ENCODE data around the gene SNX20. TPM values are rescaled to one million over a fixed set of nuclear protein-coding genes. Genes with fewer than 3 reads are reported as not detected.

SNX20 gene
- total and polyA plus RNA-seq, 2 donors (not counting 3 experiments of a cell fraction or from before 2014, with no cell fraction given), result not detected

GRCh38 chr16:50673496-50674275 is 7.4 kb downstream of the SNX20 start:
- H4K20me1 ChIP-seq (replicated peaks; ENCODE audit: control insufficient read depth, extremely low read depth, insufficient read depth, low read length), result no peaks in the 10 kb centered on the region
- TF ChIP-seq JUN (IDR thresholded peaks at IDR 0.05; ENCODE audit: borderline replicate concordance, insufficient read depth, insufficient read length, low read depth) (no peak), FOS (IDR thresholded peaks at IDR 0.05; ENCODE audit: borderline replicate concordance, insufficient read depth, low read length) (no peak)
- intact Hi-C loops (cut with micrococcal nuclease), result no loop called here
- dilution Hi-C loops (cut with MboI; ENCODE audit: extremely low pct_ligation_motif_present, low sequenced_read_pairs), result no loop called here
- H3K9me1 ChIP-seq (replicated peaks; ENCODE audit: control insufficient read depth, extremely low read depth, insufficient read depth, low read length), result no peaks in the 10 kb centered on the region
- H3K79me2 ChIP-seq (ENCODE audit: control insufficient read depth, insufficient read depth, low read length), result no peaks in the 10 kb centered on the region
- H3K36me3 ChIP-seq (ENCODE audit: control insufficient read depth in 2 of 2, extremely low read depth in 1 of 2, insufficient read depth in 2 of 2, low read length in 2 of 2), result no peaks in the 10 kb centered on the region
- CTCF ChIA-PET, result interaction anchor here (1.1 to 10.9 kb wide), 4 partner anchors 8 to 648 kb away, joined by 3 to 179 read pairs (median 14); partner anchors contain the start of gene CNEP1R1
- H3K9ac ChIP-seq (replicated peaks; ENCODE audit: extremely low read depth, insufficient read depth, low read length), result no peak overlapping the region
- H3K9me3 ChIP-seq (replicated peaks; ENCODE audit: control insufficient read depth, insufficient read depth, low read length), result peaks cover 3% of the 10 kb centered on the region
- H3K4me1 ChIP-seq (ENCODE audit: control insufficient read depth, extremely low read depth, insufficient read depth, low read length), result no peaks in the 10 kb centered on the region
- POLR2A ChIA-PET, result no interaction called here
- no peak for FAIRE-seq
- no peaks in the 10 kb centered on the region for H3K27me3 ChIP-seq (ENCODE audit: control insufficient read depth in 2 of 2, insufficient read depth in 2 of 2, low read length in 2 of 2)
- DNase-seq (ENCODE audit: low read depth, low spot score), result no peak
- H3K4me3 ChIP-seq (replicated peaks in 1 of 3; ENCODE audit: insufficient read depth in 1 of 3, low read depth in 1 of 3, low read length in 3 of 3), result no peak overlapping the region
- no peak overlapping the region for H3K4me2 ChIP-seq (ENCODE audit: insufficient read depth, low read length)
- no peak overlapping the region for H3K27ac ChIP-seq (ENCODE audit: insufficient read depth, low read depth, low read length)
- H2AFZ ChIP-seq (ENCODE audit: low read depth, low read length), result no peak overlapping the region
- no TSS peak for BruUV-seq (replicated peaks)

- Histone ChIP-seq H2AFZ (ENCODE audit: low read depth, low read length) (no peak overlapping the region), H3K79me2 (ENCODE audit: control insufficient read depth, insufficient read depth, low read length) (no peaks in the 10 kb centered on the region), H3K4me2 (ENCODE audit: insufficient read depth, low read length) (no peak overlapping the region), H4K20me1 (replicated peaks; ENCODE audit: control insufficient read depth, extremely low read depth, insufficient read depth, low read length) (no peaks in the 10 kb centered on the region), H3K36me3 (ENCODE audit: control insufficient read depth in 2 of 2, extremely low read depth in 1 of 2, insufficient read depth in 2 of 2, low read length in 2 of 2) (no peaks in the 10 kb centered on the region), H3K9ac (replicated peaks; ENCODE audit: extremely low read depth, insufficient read depth, low read length) (no peak overlapping the region), H3K27ac (ENCODE audit: insufficient read depth, low read depth, low read length) (no peak overlapping the region), H3K4me3 (replicated peaks in 1 of 3; ENCODE audit: insufficient read depth in 1 of 3, low read depth in 1 of 3, low read length in 3 of 3) (no peak overlapping the region), H3K27me3 (ENCODE audit: control insufficient read depth in 2 of 2, insufficient read depth in 2 of 2, low read length in 2 of 2) (no peaks in the 10 kb centered on the region), H3K9me1 (replicated peaks; ENCODE audit: control insufficient read depth, extremely low read depth, insufficient read depth, low read length) (no peaks in the 10 kb centered on the region), H3K4me1 (ENCODE audit: control insufficient read depth, extremely low read depth, insufficient read depth, low read length) (no peaks in the 10 kb centered on the region), H3K9me3 (replicated peaks; ENCODE audit: control insufficient read depth, insufficient read depth, low read length) (peaks cover 3% of the 10 kb centered on the region)
- FAIRE-seq (peak; percentile 73), DNase-seq (ENCODE audit: low read depth, low spot score) (peak; percentile 17)
- dilution Hi-C loops (cut with MboI; ENCODE audit: extremely low pct_ligation_motif_present, low sequenced_read_pairs) (no loop called here), intact Hi-C loops (cut with micrococcal nuclease) (loop anchor here (1.0 kb wide), 1 partner anchor 135 kb away; no protein-coding TSS in a partner anchor)
- TF ChIP-seq MYC (IDR thresholded peaks at IDR 0.05; ENCODE audit: low read depth, low read length) (no peak), CTCF (IDR thresholded peaks at IDR 0.05; ENCODE audit: extremely low read depth in 1 of 2, insufficient read depth in 1 of 2, low read depth in 1 of 2, low read length in 2 of 2) (peak; percentile 48 to 51)
- ChIA-PET CTCF (interaction anchor here (0.8 to 10.9 kb wide), 7 partner anchors 9 to 647 kb away, joined by 3 to 179 read pairs (median 4); partner anchors contain the start of gene CNEP1R1), POLR2A (no interaction called here)
- BruUV-seq (replicated peaks), result no TSS peak
Observed at GRCh38 chr16:50671644-50672260, 9.4 kb downstream of the SNX20 start.
